ENCODE results near the gene ATP6V0A1.

GRCh38 chr17:42457107-42457792, 1.4 kb upstream of the ATP6V0A1 start:
- no peak for TF ChIP-seq CTCF (IDR thresholded peaks at IDR 0.05)
- no peak for TF ChIP-seq ZFX (IDR thresholded peaks at IDR 0.05; ENCODE audit: borderline replicate concordance)

Measured in 22Rv1 (cell line).